ENCODE measurements around the gene FICD. TPM values are rescaled to one million over a fixed set of nuclear protein-coding genes. Genes with fewer than 3 reads are reported as not detected.

FICD gene
- total RNA-seq, 2 donors from 2014 or later, result 8.2 to 10.7 TPM

DNA sequence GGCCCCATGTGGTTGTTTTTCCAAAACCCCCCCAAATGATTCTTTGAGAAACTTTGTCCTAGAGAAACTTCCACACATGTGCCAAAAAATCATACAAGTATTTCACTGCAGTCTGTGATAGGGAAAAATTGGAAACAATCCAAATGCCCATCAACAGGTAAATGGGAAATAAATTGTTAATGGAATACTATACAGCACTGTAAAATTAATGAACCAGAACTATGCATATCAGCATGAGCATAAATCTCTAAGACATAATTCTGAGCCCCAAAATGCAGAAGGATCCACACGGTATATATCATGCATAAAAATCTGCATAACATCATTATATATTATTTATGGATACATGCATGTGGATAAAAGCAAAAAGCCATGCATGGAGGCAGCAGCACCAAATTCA lies 5.3 kb upstream of the FICD start:
- Histone ChIP-seq H3K9me3 (no peaks in the 10 kb centered on the region), H3K27ac (no peak overlapping the region), H3K4me3 (no peak overlapping the region), H3K36me3 (no peaks in the 10 kb centered on the region), H3K27me3 (replicated peaks; ENCODE audit: insufficient read depth) (no peaks in the 10 kb centered on the region), H3K4me1 (replicated peaks) (no peaks in the 10 kb centered on the region)
- TF ChIP-seq CTCF (IDR thresholded peaks at IDR 0.05), result no peak
- TF ChIP-seq POLR2AphosphoS5 (IDR thresholded peaks at IDR 0.05), result no peak
- TF ChIP-seq POLR2A (IDR thresholded peaks at IDR 0.05), result no peak
- intact Hi-C loops (cut with DNase I), result loop anchor here (5.0 to 10.0 kb wide), 5 partner anchors 408 to 825 kb away; partner anchors contain the start of genes PRDM4 and PWP1
- no peak for DNase-seq (ENCODE audit: low spot score)
- 86% methylated on average over 1 of the region's 1 CpG for WGBS

GRCh38 chr12:108510836-108511235 lies 4.2 kb upstream of the FICD start:
- no peaks in the 10 kb centered on the region for H3K4me1 ChIP-seq (replicated peaks)
- no peaks in the 10 kb centered on the region for H3K36me3 ChIP-seq
- TF ChIP-seq POLR2A (IDR thresholded peaks at IDR 0.05) (no peak), POLR2AphosphoS5 (IDR thresholded peaks at IDR 0.05) (no peak), CTCF (IDR thresholded peaks at IDR 0.05) (no peak)
- H3K4me3 ChIP-seq, result no peak overlapping the region
- no peaks in the 10 kb centered on the region for H3K27me3 ChIP-seq (replicated peaks; ENCODE audit: insufficient read depth)
- intact Hi-C loops (cut with DNase I), result loop anchor here (5.0 to 10.0 kb wide), 5 partner anchors 409 to 826 kb away; partner anchors contain the start of genes PRDM4 and PWP1
- no peak for DNase-seq (ENCODE audit: low spot score)
- H3K27ac ChIP-seq, result no peak overlapping the region
- WGBS, result 79% methylated on average over 2 of the region's 2 CpGs
- no peaks in the 10 kb centered on the region for H3K9me3 ChIP-seq

- H3K27me3 ChIP-seq (replicated peaks; ENCODE audit: insufficient read depth), result no peaks in the 10 kb centered on the region
- intact Hi-C loops (cut with DNase I), result loop anchor here (5.0 to 10.0 kb wide), 5 partner anchors 410 to 827 kb away; partner anchors contain the start of genes PRDM4 and PWP1
- no peaks in the 10 kb centered on the region for H3K36me3 ChIP-seq
- no peak overlapping the region for H3K4me3 ChIP-seq
- no peak overlapping the region for H3K27ac ChIP-seq
- DNase-seq (ENCODE audit: low spot score), result peak; percentile 46
- peak; percentile 26 for TF ChIP-seq POLR2AphosphoS5 (IDR thresholded peaks at IDR 0.05)
- TF ChIP-seq POLR2A (IDR thresholded peaks at IDR 0.05), result no peak
- TF ChIP-seq CTCF (IDR thresholded peaks at IDR 0.05), result peak; percentile 79 to 92 (median 84)
- WGBS, result 27% methylated on average over 15 of the region's 15 CpGs
- H3K9me3 ChIP-seq, result no peaks in the 10 kb centered on the region
- no peaks in the 10 kb centered on the region for H3K4me1 ChIP-seq (replicated peaks)
Measured at GRCh38 chr12:108511633-108512540, 3.2 kb upstream of the FICD start.

DNA sequence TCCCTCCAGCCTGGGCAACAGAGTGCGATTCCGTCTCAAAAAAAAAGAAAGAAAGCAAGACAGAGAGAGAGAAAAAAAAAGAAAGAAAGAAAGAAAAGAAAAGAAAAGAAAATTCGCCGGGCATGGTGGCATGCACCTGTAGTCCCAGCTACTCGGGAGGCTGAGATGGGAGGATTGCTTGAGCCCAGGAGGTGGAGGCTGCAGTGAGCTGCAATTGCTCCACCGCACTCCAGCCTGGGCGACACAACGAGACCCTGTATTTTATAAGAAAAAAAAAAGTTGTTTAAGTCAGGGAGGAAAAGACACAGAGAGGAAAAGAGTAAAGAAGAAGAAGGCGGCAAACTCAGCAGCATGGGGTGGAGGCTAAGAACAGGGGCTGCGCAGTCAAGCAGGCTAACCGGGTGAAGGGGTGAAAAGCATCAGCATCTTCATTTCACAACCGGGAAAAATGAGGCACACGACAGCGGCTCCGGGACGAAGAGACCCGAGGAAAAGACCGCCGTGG lies 557 bp upstream of the FICD start:
- H3K9me3 ChIP-seq, result no peaks in the 10 kb centered on the region
- no peak for DNase-seq (ENCODE audit: low spot score)
- no peak overlapping the region for H3K27ac ChIP-seq
- WGBS, result 26% methylated on average over 19 of the region's 19 CpGs
- H3K4me3 ChIP-seq, result peak overlapping the region; percentile 59 to 61
- H3K36me3 ChIP-seq, result peaks cover 0 to 6% of the 10 kb centered on the region in 2 donors
- TF ChIP-seq POLR2AphosphoS5 (IDR thresholded peaks at IDR 0.05) (no peak), POLR2A (IDR thresholded peaks at IDR 0.05) (no peak), CTCF (IDR thresholded peaks at IDR 0.05) (no peak)
- intact Hi-C loops (cut with DNase I), result loop anchor here (5.0 to 10.0 kb wide), 5 partner anchors 412 to 830 kb away; partner anchors contain the start of genes PRDM4 and PWP1
- H3K27me3 ChIP-seq (replicated peaks; ENCODE audit: insufficient read depth), result no peaks in the 10 kb centered on the region
- no peaks in the 10 kb centered on the region for H3K4me1 ChIP-seq (replicated peaks)

Measured in prostate gland (tissue), 2 donors.